Keratinocyte (primary cell): Measurements from ENCODE around the gene PTPRD. TPM values are rescaled to one million over a fixed set of nuclear protein-coding genes. Genes with fewer than 3 reads are reported as not detected.

ENCODE experiments used
- DNase-seq: peaks from one replicate; pipeline ENCODE4 v3.0.0-alpha.2; 2011; ENCODE audit warnings: low read depth, missing footprints, low spot score
- FAIRE-seq: peaks from 2 replicates; lab custom pipeline; 2011; peaks lifted over from hg19 to GRCh38; lab: Jason Lieb, UNC
- H2AFZ ChIP-seq: 2 replicates; pipeline ENCODE4 v1.6.0; 2012; ENCODE audit warnings: low read length, control low read depth, inconsistent platforms; ENCODE audit not compliant: control insufficient read depth
- H3K27ac ChIP-seq: 2 replicates; pipeline ENCODE4 v1.5.1; 2011; ENCODE audit warnings: low read length; ENCODE audit not compliant: control insufficient read depth, insufficient read depth
- H3K27me3 ChIP-seq: 3 replicates; pipeline ENCODE4 v1.6.0; 2011; ENCODE audit warnings: low read length; ENCODE audit not compliant: control insufficient read depth, insufficient read depth; ENCODE audit errors: extremely low read depth
- H3K36me3 ChIP-seq, 2 experiments: 2 replicates in 1 of 2; 3 replicates in 1 of 2; pipeline ENCODE4 v1.5.1; 2011; ENCODE audit warnings: low read length in 2 of 2, mild to moderate bottlenecking in 1 of 2; ENCODE audit not compliant: control insufficient read depth in 2 of 2, insufficient read depth in 2 of 2; ENCODE audit errors: extremely low read depth in 1 of 2
- H3K4me1 ChIP-seq: 3 replicates; pipeline ENCODE4 v1.5.1; 2011; ENCODE audit warnings: low read length; ENCODE audit not compliant: control insufficient read depth, insufficient read depth; ENCODE audit errors: extremely low read depth
- H3K4me2 ChIP-seq: 3 replicates; pipeline ENCODE4 v1.6.0; 2011; ENCODE audit warnings: low read depth, low read length; ENCODE audit not compliant: control insufficient read depth, insufficient read depth; ENCODE audit errors: extremely low read depth
- H3K4me3 ChIP-seq, 3 experiments: fragments of 200-600 bp in 1 of 3; sonication (generic) in 1 of 3; 2 replicates in 2 of 3; 3 replicates in 1 of 3; pipeline ENCODE4 v1.5.1; 2011 to 2016; ENCODE audit warnings: low read length in 3 of 3, mild to moderate bottlenecking in 3 of 3, control low read depth in 2 of 3, inconsistent platforms in 1 of 3, low read depth in 1 of 3, mixed read lengths in 1 of 3, mixed run types in 1 of 3, moderate library complexity in 1 of 3; ENCODE audit not compliant: control insufficient read depth in 2 of 3, insufficient read depth in 2 of 3; ENCODE audit errors: extremely low read depth in 1 of 3
- H3K79me2 ChIP-seq: 2 replicates; pipeline ENCODE4 v1.6.0; 2012; ENCODE audit warnings: low read length; ENCODE audit not compliant: control insufficient read depth, insufficient read depth
- H3K9ac ChIP-seq: 3 replicates; pipeline ENCODE4 v1.6.0; 2011; ENCODE audit warnings: low read length; ENCODE audit not compliant: control insufficient read depth, insufficient read depth; ENCODE audit errors: extremely low read depth
- H3K9me1 ChIP-seq: 3 replicates; pipeline ENCODE4 v1.6.0; 2011; ENCODE audit warnings: low read length; ENCODE audit not compliant: control insufficient read depth, insufficient read depth; ENCODE audit errors: extremely low read depth
- H3K9me3 ChIP-seq: 2 replicates; pipeline ENCODE4 v1.5.1; 2012; ENCODE audit warnings: low read depth, low read length; ENCODE audit not compliant: control insufficient read depth
- H4K20me1 ChIP-seq: 3 replicates; pipeline ENCODE4 v1.6.0; 2011; ENCODE audit warnings: low read length; ENCODE audit not compliant: control insufficient read depth, insufficient read depth; ENCODE audit errors: extremely low read depth
- CTCF ChIP-seq, 3 experiments: IDR thresholded peaks in 1 of 3; conservative IDR thresholded peaks in 1 of 3; optimal IDR thresholded peaks in 1 of 3; 2 replicates in 2 of 3; 3 replicates in 1 of 3; pipeline versions ENCODE3 to v1.5.1; 2011; ENCODE audit warnings: low read length in 3 of 3, mild to moderate bottlenecking in 3 of 3, moderate library complexity in 2 of 3, control low read depth in 1 of 3, inconsistent platforms in 1 of 3; ENCODE audit not compliant: insufficient read depth in 2 of 3; ENCODE audit errors: extremely low read depth in 1 of 3
- EZH2 ChIP-seq: IDR thresholded peaks from one replicate; pipeline ENCODE4 v1.6.1; 2012; ENCODE audit warnings: inconsistent platforms, mild to moderate bottlenecking, low read length, moderate library complexity
- dilution Hi-C: fragments of 300-500 bp; cut with MboI; formaldehyde crosslinking; loops from one replicate; pipeline ENCODE4 v1.7.0; 2020; ENCODE audit warnings: low sequenced_read_pairs; ENCODE audit not compliant: extremely low pct_ligation_motif_present
- polyA plus RNA-seq, 5 experiments: library from polyadenylated mRNA; depleted of rRNA in 3 of 5; stranded (reverse) in 3 of 5; stranded (forward) in 1 of 5; unstranded in 1 of 5; fragments of >200 nt; gene quantifications; 1 replicate in 1 of 5; 2 replicates in 3 of 5; 3 replicates in 1 of 5; pipeline versions ENCODE4 v1.2.1 to v1.2.3, GENCODE V29; 2011 to 2012; ENCODE audit warnings: missing spikeins in 2 of 5, low read depth in 1 of 5, low replicate concordance in 1 of 5

Gene PTPRD
- polyA plus RNA-seq, 1 donor (not counting 4 experiments of a cell fraction or from before 2014, with no cell fraction given), result 0.10 TPM

GRCh38 chr9:9341203-9341602 lies 1271.6 kb downstream of the PTPRD start:
- FAIRE-seq (no peak), DNase-seq (no peak)
- Histone ChIP-seq H3K27me3 (no peaks in the 10 kb centered on the region), H4K20me1 (no peaks in the 10 kb centered on the region), H3K4me1 (no peaks in the 10 kb centered on the region), H3K4me2 (no peak overlapping the region), H3K4me3 (no peak overlapping the region), H2AFZ (no peak overlapping the region), H3K9ac (no peak overlapping the region), H3K9me3 (no peaks in the 10 kb centered on the region), H3K9me1 (no peaks in the 10 kb centered on the region), H3K36me3 (no peaks in the 10 kb centered on the region), H3K27ac (no peak overlapping the region), H3K79me2 (no peaks in the 10 kb centered on the region)
- dilution Hi-C loops, result no loop called here
- TF ChIP-seq CTCF (optimal IDR thresholded peaks at IDR 0.05 in 1 of 3, IDR thresholded peaks at IDR 0.05 in 1 of 3, conservative IDR thresholded peaks at IDR 0.05 in 1 of 3; ENCODE audit: extremely low read depth in 1 of 3, insufficient read depth in 2 of 3, low read length in 3 of 3) (no peak), EZH2 (no peak)

GRCh38 chr9:9337129-9337528 lies 1275.7 kb downstream of the PTPRD start:
- DNase-seq, result no peak
- no peaks in the 10 kb centered on the region for H3K27me3 ChIP-seq
- FAIRE-seq, result no peak

More at GRCh38 chr9:9337129-9337528, 1275.7 kb downstream of the PTPRD start:
- Histone ChIP-seq H3K4me3 (no peak overlapping the region), H3K9ac (no peak overlapping the region), H3K36me3 (no peaks in the 10 kb centered on the region), H4K20me1 (no peaks in the 10 kb centered on the region), H3K9me1 (no peaks in the 10 kb centered on the region), H3K27ac (no peak overlapping the region), H3K4me2 (no peak overlapping the region), H3K4me1 (no peaks in the 10 kb centered on the region), H3K79me2 (no peaks in the 10 kb centered on the region), H3K9me3 (no peaks in the 10 kb centered on the region), H2AFZ (no peak overlapping the region)
- dilution Hi-C loops, result no loop called here
- no peak for TF ChIP-seq EZH2
- no peak for TF ChIP-seq CTCF (optimal IDR thresholded peaks at IDR 0.05 in 1 of 3, IDR thresholded peaks at IDR 0.05 in 1 of 3, conservative IDR thresholded peaks at IDR 0.05 in 1 of 3; ENCODE audit: extremely low read depth in 1 of 3, insufficient read depth in 2 of 3, low read length in 3 of 3)
